ENCODE measurements around the gene PLA2G6.

Gene PLA2G6

GRCh38 chr22:38110863-38111852 is 70.5 kb downstream of the PLA2G6 start:
- H3K9ac ChIP-seq (ENCODE audit: low read depth, low read length, poor library complexity) = no peak overlapping the region
- no peak overlapping the region for H2BK12ac ChIP-seq (ENCODE audit: low read length)
- no peak overlapping the region for H2AFZ ChIP-seq (ENCODE audit: low read length)
- H2BK15ac ChIP-seq (ENCODE audit: low read length) = no peak overlapping the region
- H3K14ac ChIP-seq (ENCODE audit: low read length) = no peak overlapping the region
- peak overlapping the region; percentile 45 for H3K18ac ChIP-seq (ENCODE audit: low read length)
- no peak overlapping the region for H2AK5ac ChIP-seq (ENCODE audit: low read depth, low read length)
- no peaks in the 10 kb centered on the region for H3K27me3 ChIP-seq (ENCODE audit: control insufficient read depth in 3 of 3, insufficient read depth in 3 of 3, low read depth in 1 of 3, low read length in 3 of 3)
- no peaks in the 10 kb centered on the region for H3K36me3 ChIP-seq (replicated peaks in 1 of 2; ENCODE audit: control insufficient read depth in 2 of 2, insufficient read depth in 2 of 2, low read length in 2 of 2)
- H3K79me1 ChIP-seq (ENCODE audit: low read depth, low read length) = no peaks in the 10 kb centered on the region
- no peak overlapping the region for H4K8ac ChIP-seq (ENCODE audit: low read depth, low read length)
- H2BK120ac ChIP-seq (ENCODE audit: low read depth, low read length) = no peak overlapping the region
- no CpG with 5 or more reads among the region's 30 CpGs for WGBS, 2 donors (ENCODE audit: extremely low coverage in 2 of 2, insufficient read length in 2 of 2, insufficient replicate concordance in 1 of 2)
- H3K23ac ChIP-seq (ENCODE audit: low read depth, low read length, poor library complexity) = no peak overlapping the region
- H3K4me1 ChIP-seq (ENCODE audit: control insufficient read depth in 2 of 2, insufficient read depth in 1 of 2, low read depth in 1 of 2, low read length in 2 of 2) = peaks cover 2% of the 10 kb centered on the region in 2 donors
- no peaks in the 10 kb centered on the region for H3K9me3 ChIP-seq (replicated peaks in 1 of 2; ENCODE audit: control insufficient read depth in 2 of 2, insufficient read depth in 1 of 2, low read depth in 1 of 2, low read length in 2 of 2)
- no peak overlapping the region for H3K4me2 ChIP-seq (ENCODE audit: insufficient read depth, low read length, poor library complexity, severe bottlenecking)
- H2BK5ac ChIP-seq (ENCODE audit: low read length) = no peak overlapping the region
- no peak overlapping the region for H3K4me3 ChIP-seq (ENCODE audit: low read length in 2 of 2)
- DNase-seq (ENCODE audit: low spot score) = no peak
- no peak overlapping the region for H4K91ac ChIP-seq (ENCODE audit: low read depth, low read length, poor library complexity)
- no peak overlapping the region for H3K27ac ChIP-seq (replicated peaks; ENCODE audit: low read length)
- H3K4ac ChIP-seq (ENCODE audit: low read length) = no peak overlapping the region

GRCh38 chr22:38110008-38110862 is 71.4 kb downstream of the PLA2G6 start, which contains the start of gene BAIAP2L2:
TSS of gene BAIAP2L2 (minus strand) at chr22:38110684. CDS start at chr22:38110525, 159 bp downstream.
- peak within 1 kb of the TSS; percentile 82 for H3K14ac ChIP-seq (ENCODE audit: low read length)
- no peak within 1 kb of the TSS for H2AFZ ChIP-seq (ENCODE audit: low read length)
- no peak within 1 kb of the TSS for H2BK15ac ChIP-seq (ENCODE audit: low read length)
- peak within 1 kb of the TSS; percentile 88 for H2AK5ac ChIP-seq (ENCODE audit: low read depth, low read length)
- H2BK120ac ChIP-seq (ENCODE audit: low read depth, low read length) = peak within 1 kb of the TSS; percentile 74
- H3K9me3 ChIP-seq (replicated peaks in 1 of 2; ENCODE audit: control insufficient read depth in 2 of 2, insufficient read depth in 1 of 2, low read depth in 1 of 2, low read length in 2 of 2) = no peaks in the 10 kb centered on the region
- no peaks in the 10 kb centered on the region for H3K79me1 ChIP-seq (ENCODE audit: low read depth, low read length)
- no peak within 1 kb of the TSS for H3K27ac ChIP-seq (replicated peaks; ENCODE audit: low read length)
- DNase-seq (ENCODE audit: low spot score) = no peak
- peak within 1 kb of the TSS; percentile 90 for H3K18ac ChIP-seq (ENCODE audit: low read length)
- H3K9ac ChIP-seq (ENCODE audit: low read depth, low read length, poor library complexity) = no peak within 1 kb of the TSS
- H2BK12ac ChIP-seq (ENCODE audit: low read length) = no peak within 1 kb of the TSS
- no peaks in the 10 kb centered on the region for H3K27me3 ChIP-seq (ENCODE audit: control insufficient read depth in 3 of 3, insufficient read depth in 3 of 3, low read depth in 1 of 3, low read length in 3 of 3)
- H3K4me2 ChIP-seq (ENCODE audit: insufficient read depth, low read length, poor library complexity, severe bottlenecking) = no peak within 1 kb of the TSS
- peaks cover 2% of the 10 kb centered on the region in 2 donors for H3K4me1 ChIP-seq (ENCODE audit: control insufficient read depth in 2 of 2, insufficient read depth in 1 of 2, low read depth in 1 of 2, low read length in 2 of 2)
- no CpG with 5 or more reads among the region's 19 CpGs for WGBS, 2 donors (ENCODE audit: extremely low coverage in 2 of 2, insufficient read length in 2 of 2, insufficient replicate concordance in 1 of 2)
- H2BK5ac ChIP-seq (ENCODE audit: low read length) = no peak within 1 kb of the TSS
- H3K36me3 ChIP-seq (replicated peaks in 1 of 2; ENCODE audit: control insufficient read depth in 2 of 2, insufficient read depth in 2 of 2, low read length in 2 of 2) = no peaks in the 10 kb centered on the region
- H4K91ac ChIP-seq (ENCODE audit: low read depth, low read length, poor library complexity) = no peak within 1 kb of the TSS
- no peak within 1 kb of the TSS for H4K8ac ChIP-seq (ENCODE audit: low read depth, low read length)
- peak within 1 kb of the TSS in 1 of 2 donors; percentile 12 for H3K4me3 ChIP-seq (ENCODE audit: low read length in 2 of 2)
- H3K4ac ChIP-seq (ENCODE audit: low read length) = no peak within 1 kb of the TSS
- no peak within 1 kb of the TSS for H3K23ac ChIP-seq (ENCODE audit: low read depth, low read length, poor library complexity)

GRCh38 chr22:38109371-38110001 is 72.1 kb downstream of the PLA2G6 start:
- H2AFZ ChIP-seq (ENCODE audit: low read length) = no peak overlapping the region
- H2BK12ac ChIP-seq (ENCODE audit: low read length) = no peak overlapping the region
- H3K23ac ChIP-seq (ENCODE audit: low read depth, low read length, poor library complexity) = no peak overlapping the region
- no peak overlapping the region for H2BK5ac ChIP-seq (ENCODE audit: low read length)
- peak overlapping the region in 1 of 2 donors; percentile 12 for H3K4me3 ChIP-seq (ENCODE audit: low read length in 2 of 2)
- no peak overlapping the region for H3K14ac ChIP-seq (ENCODE audit: low read length)
- H3K4me1 ChIP-seq (ENCODE audit: control insufficient read depth in 2 of 2, insufficient read depth in 1 of 2, low read depth in 1 of 2, low read length in 2 of 2) = peaks cover 0 to 2% of the 10 kb centered on the region in 2 donors
- H3K18ac ChIP-seq (ENCODE audit: low read length) = no peak overlapping the region
- DNase-seq (ENCODE audit: low spot score) = no peak
- H3K9ac ChIP-seq (ENCODE audit: low read depth, low read length, poor library complexity) = no peak overlapping the region
- H4K91ac ChIP-seq (ENCODE audit: low read depth, low read length, poor library complexity) = no peak overlapping the region
- H4K8ac ChIP-seq (ENCODE audit: low read depth, low read length) = no peak overlapping the region
- no peak overlapping the region for H2AK5ac ChIP-seq (ENCODE audit: low read depth, low read length)
- H3K27ac ChIP-seq (replicated peaks; ENCODE audit: low read length) = no peak overlapping the region
- H3K9me3 ChIP-seq (replicated peaks in 1 of 2; ENCODE audit: control insufficient read depth in 2 of 2, insufficient read depth in 1 of 2, low read depth in 1 of 2, low read length in 2 of 2) = no peaks in the 10 kb centered on the region
- H3K4me2 ChIP-seq (ENCODE audit: insufficient read depth, low read length, poor library complexity, severe bottlenecking) = no peak overlapping the region
- no peaks in the 10 kb centered on the region for H3K27me3 ChIP-seq (ENCODE audit: control insufficient read depth in 3 of 3, insufficient read depth in 3 of 3, low read depth in 1 of 3, low read length in 3 of 3)
- H2BK120ac ChIP-seq (ENCODE audit: low read depth, low read length) = no peak overlapping the region
- H3K4ac ChIP-seq (ENCODE audit: low read length) = no peak overlapping the region
- H2BK15ac ChIP-seq (ENCODE audit: low read length) = no peak overlapping the region
- no peaks in the 10 kb centered on the region for H3K36me3 ChIP-seq (replicated peaks in 1 of 2; ENCODE audit: control insufficient read depth in 2 of 2, insufficient read depth in 2 of 2, low read length in 2 of 2)
- no peaks in the 10 kb centered on the region for H3K79me1 ChIP-seq (ENCODE audit: low read depth, low read length)
- no CpG with 5 or more reads among the region's 22 CpGs for WGBS, 2 donors (ENCODE audit: extremely low coverage in 2 of 2, insufficient read length in 2 of 2, insufficient replicate concordance in 1 of 2)

Data from neuronal stem cell (in vitro differentiated cells).